NCI-H2081 (cell line): Measurements from ENCODE around the gene DNLZ.
A peak's percentile ranks its signal among the peaks of the same experiment; 100 is the strongest.
"Not testable (repeated sequence)": the region's sequence is repeated elsewhere in the genome, so short reads cannot be mapped to it uniquely, and the experiment has no call there.

Experiments
- DNase-seq, 2 experiments: peaks; one replicate each; lab custom pipeline; 2025; lab: John Stamatoyannopoulos, UW

DNLZ gene

DNA sequence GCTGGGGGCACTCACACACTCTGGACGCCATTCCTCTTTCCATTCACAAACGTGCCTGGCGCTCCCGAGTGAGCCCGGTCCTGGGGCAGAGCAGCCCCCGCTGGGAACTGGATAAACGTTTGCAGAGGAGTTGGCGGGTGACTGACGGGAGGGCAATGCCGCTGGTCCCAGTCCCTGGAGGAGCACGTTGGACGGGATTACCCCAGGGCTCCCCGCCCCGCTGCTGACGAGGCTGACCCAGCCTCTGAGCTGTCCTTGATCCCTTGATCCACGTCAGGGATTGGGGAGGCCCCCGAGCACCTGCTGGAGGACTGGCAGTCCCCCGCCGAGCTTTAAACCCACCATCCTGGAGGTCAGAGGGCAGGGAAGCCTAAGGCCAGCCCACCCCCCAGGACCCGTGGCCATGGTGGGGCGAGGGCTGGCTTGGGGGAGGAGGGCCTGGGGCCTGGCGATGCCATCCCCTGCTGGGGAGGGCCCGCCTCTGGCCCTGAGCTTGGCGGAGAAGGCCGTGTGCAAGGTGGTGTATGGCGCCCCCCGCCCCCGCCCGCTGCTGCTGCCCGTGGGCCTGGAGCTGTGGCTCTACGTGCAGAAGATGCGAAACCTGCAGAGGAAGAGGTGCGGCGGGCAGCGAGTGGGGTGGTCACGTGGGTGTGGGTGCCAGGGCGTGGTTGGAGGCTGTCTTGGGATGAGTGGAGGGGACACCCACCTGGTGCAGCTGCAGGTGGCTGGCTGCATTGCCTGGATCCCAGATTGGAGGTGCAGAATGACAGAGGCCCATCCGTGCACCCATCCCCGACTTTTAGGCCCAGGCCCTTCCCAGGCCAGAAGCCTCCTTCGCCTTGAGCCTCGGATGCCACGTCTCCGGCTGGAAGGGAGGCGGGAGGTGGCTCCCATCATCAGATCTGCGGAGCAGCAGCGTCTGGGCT is 31.7 kb downstream of the DNLZ start:
- no peak for DNase-seq

DNA sequence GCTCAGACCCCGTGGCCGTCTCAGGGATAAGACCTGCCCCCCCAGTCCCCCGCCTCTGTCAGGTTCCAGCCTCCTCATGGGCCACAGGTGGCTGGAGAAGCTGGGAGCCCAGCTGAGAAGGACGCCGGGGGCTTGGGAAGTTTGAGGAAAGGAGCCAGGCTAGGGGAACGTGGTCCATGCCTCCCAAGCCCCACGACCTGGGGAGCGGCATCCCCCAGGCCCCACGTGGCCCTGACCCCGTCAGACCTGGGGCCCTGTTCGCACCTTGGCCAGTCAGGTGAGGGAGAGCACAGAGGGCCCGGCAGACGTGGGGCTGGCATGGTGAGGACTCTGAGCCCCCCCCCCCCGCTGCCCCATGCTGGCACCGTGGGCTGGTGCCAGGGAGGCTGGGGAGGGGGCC is 32.5 kb downstream of the DNLZ start:
- no peak for DNase-seq

DNA sequence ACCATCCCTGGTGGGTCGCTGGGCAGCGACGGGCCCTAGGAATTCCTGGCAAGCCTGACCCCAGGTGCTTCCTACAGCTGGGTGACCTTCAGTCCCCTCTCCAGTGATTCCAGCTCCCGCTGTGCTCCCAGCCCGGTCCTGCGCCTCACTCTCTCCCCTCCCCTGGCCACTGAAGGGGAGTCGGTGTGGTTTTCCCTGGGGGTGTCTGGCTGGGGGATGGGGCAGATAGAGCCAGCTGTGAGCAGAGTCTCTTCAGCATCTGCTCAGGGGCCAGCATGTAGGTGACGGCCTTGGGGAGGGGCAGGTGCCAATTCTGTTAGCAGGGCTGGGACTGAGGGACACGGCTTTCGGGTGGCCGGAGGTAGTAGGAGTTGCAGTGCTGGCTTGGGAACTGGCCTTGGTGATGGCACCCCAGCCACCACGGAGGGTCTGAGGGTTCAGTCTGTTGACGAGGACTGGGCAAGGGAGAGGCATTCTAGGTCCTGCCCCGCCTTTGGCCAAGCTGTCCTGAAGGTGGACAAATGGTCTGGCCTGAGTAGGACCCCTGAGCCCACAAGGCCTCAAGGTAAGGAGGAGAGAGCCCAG is 33.0 kb downstream of the DNLZ start:
- no peak for DNase-seq

DNA sequence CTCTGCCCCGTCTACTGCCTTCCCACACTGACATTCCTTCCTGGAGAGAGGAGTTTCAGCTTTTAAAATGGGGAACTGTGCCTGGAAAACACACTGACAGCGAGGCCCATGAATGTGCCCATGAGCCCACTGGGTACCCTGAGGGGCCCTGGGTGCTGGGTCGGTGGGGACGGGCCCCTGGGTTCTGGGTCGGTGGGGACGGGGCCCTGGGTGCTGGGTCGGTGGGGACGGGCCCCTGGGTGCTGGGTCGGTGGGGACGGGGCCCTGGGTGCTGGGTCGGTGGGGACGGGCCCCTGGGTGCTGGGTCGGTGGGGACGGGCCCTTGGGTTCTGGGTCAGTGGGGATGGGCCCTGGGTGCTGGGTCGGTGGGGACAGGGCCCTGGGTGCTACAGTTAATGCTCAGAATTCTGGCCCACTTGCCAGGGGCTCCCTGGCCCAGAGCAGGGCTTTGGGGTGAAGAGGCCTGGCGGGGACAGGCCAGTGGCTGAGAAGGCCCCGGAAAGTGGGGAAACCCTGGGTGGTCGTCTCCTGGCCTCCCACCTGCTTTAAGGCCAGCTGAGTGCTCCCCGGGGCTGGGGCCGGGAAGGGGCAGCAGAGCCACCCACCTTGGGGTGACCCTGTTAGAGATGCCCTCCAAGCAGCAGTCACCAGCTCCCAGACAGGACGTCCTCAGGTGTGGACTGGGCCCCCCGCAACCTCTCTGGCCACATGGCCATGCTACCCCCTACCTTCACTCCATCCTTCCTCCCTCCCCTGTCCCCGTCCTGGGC is 33.7 kb downstream of the DNLZ start:
- no peak for DNase-seq

DNA sequence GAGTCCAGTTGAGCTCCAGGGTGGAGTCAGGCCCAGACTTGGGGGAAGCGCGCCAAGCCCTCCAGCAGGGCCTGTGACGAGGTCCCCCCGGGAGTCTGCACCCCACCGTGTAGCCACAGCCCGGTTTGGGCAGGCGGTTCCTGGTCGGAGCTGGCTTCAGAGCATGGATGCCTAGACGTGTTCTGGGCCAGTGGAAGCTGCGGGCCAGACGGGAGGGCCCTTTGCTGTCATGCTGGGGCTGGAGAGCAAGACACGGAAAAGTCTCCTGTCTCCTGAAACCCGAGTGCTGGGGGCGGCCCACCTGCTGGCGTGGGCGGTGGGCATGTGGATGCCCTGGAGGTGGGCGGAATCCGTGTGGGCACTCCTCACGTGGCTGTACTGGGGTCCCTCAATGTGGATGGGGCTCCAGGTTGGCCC is 34.3 kb downstream of the DNLZ start:
- no peak for DNase-seq

DNA sequence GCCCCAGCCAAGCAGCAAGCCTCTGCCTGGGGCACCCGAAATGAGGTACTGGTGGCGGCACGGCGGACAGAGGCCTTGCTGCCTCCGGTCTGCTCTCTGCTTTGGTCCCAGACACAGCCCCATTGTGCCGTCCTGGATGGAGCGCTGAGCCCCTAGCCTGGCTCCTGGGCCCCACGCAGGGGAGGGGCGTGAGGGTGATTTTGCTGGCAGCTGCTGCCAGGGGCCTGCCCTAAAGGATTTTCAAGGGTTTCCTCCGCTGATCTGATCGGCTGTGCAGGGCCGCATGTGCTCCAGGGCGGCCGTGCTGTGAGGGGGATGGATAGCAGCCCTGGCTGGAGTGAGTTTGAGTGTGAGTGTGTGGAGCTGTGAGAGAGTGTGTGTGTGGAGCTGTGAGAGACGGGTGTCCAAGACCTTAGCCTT is 34.9 kb downstream of the DNLZ start:
- DNase-seq, result no peak

DNA sequence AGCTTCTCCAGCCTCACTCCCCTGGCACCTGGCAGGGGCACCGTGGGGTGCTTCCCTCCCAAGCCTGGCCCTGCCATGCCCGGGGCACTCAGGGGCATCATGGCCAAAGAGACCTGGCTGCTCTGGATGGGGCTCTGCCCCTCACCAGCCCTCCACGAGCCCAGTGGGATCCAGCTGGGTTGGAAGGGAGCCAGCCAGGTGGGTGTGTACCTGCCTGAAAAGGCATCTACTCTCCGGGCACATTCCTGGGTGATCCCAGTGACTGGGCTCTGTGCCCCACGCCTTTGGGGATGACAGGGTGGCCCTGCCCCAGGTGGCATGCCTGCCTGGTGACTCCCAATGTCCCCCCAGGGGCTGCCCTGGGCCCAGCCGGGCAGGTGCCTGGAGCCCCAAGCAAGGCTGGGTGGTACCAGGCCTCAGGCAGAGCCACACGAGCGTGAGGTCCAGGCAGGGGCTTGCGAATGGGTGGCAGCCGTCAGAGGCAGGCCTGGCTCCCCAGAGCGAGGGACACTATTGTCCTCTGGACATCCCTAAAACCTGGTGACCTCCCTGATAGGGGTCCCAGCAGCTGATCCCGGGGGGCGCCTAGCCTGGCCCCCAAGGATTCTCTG is 35.4 kb downstream of the DNLZ start:
- peak in 1 of 2 experiments; percentile 25 for DNase-seq

DNA sequence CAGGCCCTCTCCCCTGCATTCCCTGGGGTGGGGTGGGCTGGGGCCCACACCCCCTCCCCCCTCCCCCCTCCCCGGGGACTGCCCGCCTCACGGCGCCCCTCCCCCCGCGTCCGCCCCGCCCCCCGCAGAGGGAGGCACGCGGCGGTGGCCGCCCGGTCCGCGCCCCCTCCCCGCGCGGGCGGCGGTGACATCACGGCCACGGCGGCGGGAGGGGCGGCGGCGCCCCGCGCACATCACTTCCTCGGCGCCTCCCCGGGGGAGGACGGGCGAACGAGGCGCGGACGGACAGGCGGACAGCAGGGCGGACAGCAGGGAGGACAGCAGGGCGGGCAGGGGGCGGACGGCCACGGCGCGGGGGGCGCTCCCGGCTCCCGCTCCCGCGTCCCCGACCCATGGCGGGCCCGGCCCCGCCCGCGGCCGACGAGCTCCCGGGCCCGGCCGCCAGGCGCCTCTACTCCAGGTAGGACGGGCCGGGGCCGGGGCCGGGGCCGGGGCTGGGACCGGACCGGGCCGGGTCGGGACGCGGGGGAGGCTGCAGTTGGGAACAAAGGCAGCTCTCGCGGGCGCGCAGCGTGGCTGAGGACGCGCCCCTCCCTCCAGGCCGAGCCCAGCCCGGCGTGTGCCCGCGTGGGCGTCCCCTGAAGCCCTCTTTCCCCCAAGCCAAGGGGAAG is 36.1 kb downstream of the DNLZ start, which contains the start of gene GPSM1:
Gene GPSM1 (plus strand): TSS at position 236 of the 671 bp plus-strand sequence. CDS start 157 bp downstream, at position 393.
- DNase-seq, result peak in 1 of 2 experiments; percentile 30

DNA sequence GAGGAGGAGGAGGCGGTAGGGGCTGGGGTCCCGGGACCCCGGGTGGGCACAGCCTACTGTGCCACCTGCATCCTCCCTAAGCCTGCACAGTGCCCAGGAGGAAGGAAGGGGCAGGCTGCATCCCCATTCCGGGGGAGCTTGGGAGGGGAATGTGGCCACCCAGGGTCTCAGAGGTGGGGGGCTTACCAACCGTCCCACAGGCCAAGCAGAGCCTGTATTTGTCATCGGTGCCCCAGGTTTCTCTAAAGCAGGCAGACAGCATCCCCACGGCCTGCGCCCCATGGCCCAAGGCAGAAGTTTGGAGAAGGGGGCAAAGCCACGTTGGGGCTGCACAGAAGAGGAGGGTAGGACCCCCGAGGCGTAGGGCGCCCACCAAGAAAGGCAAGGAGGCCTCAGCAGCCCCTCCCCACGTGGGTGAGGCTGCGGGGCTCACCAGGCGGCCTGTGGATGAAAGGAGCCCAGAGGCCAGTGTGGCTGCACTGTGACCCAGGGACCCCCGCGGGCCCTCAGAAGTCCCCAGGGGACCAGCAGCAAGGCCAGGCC is 36.7 kb downstream of the DNLZ start:
- no peak for DNase-seq

DNA sequence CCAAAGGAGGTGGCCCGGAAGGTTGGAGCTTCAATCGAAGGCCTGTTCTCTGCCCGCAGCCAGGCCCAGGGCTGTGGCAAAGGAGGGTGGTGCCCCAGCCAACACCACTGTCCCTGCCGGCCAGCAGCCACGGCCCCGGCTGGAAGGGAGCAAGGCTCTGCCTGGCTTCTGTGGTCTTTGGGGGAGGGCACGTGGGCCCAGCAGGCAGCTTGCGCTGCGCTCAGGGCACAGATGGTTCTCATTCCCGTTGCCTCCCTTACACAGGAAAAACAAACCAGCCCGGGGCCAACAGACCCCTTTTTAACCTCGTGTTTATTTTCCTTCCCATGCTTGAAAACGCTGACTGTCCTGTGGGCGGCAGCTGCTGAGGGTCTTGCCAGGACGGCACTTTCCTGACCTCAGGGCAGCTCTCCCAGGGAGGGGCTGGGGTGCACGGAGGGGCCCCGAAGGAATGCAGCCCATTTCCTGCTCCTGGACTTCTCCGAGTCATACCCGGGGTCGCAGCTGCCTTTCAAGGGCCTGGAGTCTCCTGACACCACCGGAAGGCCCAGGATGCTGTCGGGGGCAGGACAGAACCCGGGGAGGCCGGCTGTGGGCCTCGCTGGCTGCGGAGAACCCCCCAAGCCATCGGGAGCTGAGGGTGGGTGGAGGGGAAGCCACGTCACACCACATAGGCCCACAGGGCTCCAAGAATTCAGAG is 37.3 kb downstream of the DNLZ start:
- DNase-seq, result no peak

DNA sequence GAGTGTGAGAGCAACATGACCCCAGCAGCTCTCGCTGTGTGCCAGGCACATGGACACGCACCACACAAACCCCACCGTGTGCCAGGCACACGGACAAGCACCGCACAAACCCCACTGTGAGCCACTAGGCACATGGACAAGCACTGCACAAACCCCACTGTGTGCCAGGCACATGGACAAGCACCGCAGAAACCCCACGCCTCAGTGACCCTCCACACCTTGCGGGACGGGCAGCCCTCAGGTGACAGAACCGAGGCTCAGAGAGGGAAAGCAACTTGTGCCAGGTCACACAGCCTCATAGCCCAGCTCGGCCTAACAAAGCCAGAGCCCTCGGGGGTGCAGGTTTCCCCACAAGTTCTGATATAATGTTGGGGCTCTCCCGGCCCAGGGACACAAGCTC is 38.2 kb downstream of the DNLZ start:
- no peak for DNase-seq

DNA sequence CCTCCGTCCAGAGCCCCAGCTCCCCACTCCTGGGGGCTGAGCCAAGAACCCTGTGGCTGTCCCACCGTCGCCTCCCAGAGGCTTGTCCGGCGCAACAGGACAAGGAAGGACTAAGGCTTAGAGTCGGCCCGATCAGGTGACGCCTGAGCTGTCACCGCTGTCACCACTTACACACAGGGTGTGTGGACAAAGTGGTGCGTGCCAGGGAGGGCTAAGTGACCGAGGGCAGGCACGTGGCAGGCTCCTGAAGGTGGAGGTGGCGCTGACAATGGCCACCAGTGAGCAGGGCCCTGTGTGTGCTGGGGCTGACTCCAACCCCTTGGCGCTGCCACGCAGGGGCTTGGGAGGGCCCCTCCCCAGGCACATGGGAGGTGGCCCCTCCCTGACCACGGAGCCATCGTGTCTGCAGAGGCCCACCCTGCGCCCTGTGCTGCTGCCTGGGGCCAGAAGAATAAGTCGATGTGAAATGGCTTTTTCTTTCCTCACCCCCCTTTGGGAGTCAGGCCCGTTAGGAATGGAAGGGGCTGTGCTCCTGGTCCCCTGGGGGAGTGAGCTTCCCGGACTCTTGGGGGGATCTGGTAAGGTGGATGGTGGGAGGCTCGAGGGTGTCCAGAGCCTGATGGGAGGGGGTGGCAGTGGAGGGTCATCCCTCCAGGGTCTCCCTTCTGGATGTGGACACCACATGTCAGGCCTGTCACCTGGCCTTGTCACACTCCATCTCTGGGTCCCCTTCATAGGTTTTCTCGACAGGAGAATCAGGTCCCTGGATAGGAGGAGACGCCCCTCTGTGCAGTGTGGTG is 38.8 kb downstream of the DNLZ start:
- DNase-seq, result no peak

DNA sequence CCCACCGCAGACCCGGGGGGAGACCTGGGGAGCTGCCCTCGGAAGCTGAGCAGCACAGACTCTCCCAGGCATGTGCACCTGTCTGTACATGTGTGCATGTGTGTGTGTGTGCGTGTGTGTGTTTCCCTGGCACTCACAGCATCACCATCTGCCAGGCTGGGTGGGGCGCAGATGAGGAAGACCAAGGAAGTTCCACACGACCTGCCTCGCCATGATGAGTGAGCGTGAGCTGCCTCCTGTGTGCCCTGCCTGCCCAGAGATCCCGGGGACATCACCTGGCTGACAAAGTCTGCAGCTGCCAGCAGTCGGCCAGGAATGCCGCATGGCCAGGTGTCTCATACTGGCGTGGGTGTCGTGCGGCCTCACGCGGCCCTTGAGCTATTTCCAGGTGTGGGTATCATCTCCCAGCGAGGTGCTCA is 40.2 kb downstream of the DNLZ start:
- DNase-seq, result peak in 1 of 2 experiments; percentile 29

DNA sequence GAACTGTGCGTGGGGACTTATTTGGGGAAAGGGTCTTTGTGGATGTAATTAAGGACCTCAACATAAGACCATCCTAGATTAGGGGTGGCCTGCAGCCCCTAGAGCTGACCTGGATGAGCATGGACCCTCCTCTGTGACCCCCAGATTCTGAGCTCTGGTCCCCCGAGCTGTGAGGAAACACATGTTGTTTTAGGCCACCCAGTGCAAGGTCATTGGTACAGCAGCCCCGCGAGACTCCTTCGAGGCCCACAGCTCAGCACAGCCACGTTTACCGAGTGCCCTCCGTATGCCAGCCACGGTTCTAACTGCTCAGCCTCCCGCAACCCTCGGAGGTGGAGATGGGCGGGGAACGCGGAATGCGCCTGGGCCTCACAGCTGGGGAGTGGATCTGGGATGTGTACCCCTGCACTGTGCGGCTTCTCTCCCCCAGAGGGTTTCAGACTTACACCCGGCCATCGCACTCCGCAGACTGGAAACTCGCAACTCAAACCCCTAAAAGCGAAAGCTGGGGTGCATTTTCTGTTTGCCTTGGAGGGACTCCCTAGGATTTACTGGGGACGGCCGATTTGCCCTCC is 40.7 kb downstream of the DNLZ start:
- DNase-seq, result no peak

DNA sequence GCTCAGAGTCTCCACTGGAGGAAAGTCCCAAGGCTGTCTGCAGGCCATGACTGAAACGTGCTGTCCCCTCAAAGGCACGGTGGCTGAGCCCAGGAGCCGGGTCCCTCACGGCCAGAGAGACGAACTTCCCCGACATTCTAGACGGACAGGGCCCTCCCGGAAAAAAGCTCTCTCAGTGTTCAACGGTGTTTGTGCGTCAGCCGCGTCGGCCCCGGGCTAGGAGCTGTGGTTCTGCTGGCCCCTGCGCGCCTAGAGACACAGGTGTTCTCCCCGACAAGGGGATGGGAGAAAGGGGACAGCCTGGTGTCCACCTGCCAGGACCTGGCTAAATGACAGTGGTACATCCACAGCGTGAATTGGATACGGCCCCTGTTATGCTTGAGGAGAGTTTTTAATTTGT is 42.0 kb downstream of the DNLZ start:
- no peak for DNase-seq

DNA sequence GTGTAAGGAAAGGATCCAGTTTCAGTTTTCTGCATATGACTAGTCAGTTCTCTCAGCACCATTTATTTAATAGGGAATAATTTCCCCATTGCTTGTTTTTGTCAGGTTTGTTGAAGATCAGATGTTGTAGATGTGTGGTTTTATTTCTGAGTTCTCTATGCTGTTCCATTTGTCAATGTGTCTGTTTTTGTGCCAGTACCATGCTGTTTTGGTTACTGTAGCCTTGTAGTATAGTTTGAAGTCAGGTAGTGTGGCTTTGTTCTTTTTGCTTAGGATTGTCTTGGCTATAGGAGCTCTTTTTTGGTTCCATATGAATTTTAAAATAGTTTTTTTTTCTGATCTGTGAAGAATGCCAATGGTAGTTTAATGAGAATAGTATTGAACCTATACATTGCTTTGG is 42.6 kb downstream of the DNLZ start:
- not testable (repeated sequence) for DNase-seq

DNA sequence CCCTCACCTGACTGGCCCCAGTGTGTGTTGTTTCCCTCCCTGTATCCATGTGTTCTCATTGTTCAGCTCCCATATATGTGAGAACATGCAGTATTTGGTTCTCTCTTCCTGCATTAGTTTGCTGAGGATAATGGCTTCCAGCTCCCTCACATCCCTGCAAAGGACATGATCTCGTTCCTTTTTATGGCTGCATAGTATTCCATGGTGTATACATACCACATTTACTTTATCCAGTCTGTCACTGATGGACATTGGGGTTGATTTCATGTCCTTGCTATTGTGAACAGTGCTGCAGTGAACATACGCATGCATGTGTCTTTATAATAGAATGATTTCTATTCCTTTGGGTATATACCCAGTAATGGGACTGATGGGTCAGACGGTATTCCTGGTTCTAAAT is 43.6 kb downstream of the DNLZ start:
- not testable (repeated sequence) for DNase-seq

DNA sequence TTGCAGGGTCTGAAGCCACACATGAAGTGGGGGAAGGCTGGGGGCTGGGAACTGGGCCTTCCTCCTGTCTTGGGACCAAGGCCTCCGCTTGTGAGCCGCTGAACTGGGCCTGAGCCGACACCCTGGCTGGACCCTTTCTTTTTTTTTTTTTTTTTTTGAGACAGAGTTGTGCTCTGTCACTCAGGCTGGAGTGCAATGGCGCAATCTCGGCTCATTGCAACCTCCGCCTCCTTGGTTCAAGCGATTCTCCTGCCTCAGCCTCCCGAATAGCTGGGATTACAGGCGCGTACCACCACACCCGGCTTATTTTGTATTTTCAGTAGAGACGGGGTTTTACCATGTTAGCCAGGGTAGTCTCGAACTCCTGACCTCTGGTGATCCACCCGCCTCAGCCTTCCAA is 44.3 kb downstream of the DNLZ start:
- not testable (repeated sequence) for DNase-seq

DNA sequence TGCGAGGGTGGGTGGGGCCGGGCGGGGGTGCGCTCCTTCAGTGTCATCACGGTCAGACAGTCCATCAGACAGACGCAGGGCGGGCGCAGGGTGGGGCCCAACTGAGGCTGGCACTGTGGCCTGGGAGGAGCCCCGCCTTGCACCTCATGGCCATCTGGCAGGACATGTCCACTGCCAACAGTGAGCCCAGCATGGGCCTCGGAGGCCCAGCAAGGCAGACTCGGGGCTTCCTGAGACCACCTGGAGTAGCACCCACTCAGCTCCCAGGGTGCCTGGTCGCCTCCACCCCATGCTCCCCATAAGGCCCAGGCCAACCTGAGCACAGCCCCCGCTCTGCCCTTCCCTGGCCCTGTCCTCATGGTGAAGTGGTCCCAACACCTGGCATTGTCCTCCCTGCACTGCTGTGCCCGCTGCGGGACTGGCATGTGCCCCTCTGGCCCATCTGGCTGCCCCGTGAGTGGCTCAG is 44.7 kb downstream of the DNLZ start:
- DNase-seq, result no peak
